HG03280 (cell line): Measurements from ENCODE around the gene TPSD1.
"Not testable (repeated sequence)": the region's sequence is repeated elsewhere in the genome, so short reads cannot be mapped to it uniquely, and the experiment has no call there.

ENCODE experiments used
- ATAC-seq: cut with Tn5 transposase; IDR thresholded peaks from one replicate; pipeline ENCODE4 v1.9.1; 2021; ENCODE audit warnings: mild to moderate bottlenecking, moderate library complexity; ENCODE audit not compliant: unreplicated experiment

Gene TPSD1

DNA sequence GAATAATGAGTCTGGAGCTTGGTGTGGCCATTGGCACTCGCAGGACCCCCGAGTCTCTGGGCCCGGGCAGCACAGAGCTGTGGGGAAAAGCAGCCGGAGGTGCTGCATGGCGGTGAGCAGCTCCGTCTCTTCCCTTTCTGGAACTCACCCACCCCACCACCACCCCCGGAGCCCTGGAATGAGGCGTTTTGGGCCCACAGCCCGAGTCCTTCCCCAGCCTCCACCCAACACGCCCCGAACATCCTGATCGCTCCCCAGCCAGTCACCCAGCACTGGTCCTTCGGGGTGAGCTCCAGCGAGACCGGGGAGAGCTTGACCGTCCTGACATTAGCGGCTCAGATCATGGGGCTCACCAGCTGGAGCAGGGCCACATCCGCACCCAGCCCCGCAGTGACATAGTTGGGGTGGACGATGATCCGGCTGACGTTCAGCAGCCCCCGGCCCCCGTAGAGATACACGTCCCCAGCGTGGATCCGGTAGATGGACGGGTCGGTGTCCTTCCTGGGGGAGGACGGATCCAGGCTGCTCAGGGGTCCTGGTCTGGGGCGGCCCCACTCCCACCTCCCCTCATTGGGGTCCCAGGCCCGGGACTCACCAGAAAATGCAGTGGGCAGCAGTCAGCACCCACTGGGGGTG lies 6.5 kb downstream of the TPSD1 start:
- no peak for ATAC-seq

DNA sequence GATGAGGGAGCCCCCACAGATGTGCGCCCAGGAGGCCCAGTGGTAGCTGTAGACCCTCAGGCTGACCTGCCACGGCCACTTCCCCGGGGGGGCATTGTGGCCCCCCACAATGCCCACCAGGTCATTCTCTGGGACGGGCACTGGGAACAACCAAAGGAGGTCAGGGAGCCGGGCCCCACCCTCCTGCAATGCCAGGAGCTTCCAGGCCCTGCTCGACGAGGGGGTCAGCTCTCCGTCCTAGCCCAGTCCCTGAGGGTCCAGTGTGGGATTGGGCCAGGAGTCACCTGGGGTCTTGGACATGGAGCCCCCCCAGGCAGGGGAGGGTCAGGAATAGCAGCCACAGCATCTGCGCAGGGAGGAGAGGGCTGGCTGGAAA lies 7.0 kb downstream of the TPSD1 start:
- no peak for ATAC-seq

DNA sequence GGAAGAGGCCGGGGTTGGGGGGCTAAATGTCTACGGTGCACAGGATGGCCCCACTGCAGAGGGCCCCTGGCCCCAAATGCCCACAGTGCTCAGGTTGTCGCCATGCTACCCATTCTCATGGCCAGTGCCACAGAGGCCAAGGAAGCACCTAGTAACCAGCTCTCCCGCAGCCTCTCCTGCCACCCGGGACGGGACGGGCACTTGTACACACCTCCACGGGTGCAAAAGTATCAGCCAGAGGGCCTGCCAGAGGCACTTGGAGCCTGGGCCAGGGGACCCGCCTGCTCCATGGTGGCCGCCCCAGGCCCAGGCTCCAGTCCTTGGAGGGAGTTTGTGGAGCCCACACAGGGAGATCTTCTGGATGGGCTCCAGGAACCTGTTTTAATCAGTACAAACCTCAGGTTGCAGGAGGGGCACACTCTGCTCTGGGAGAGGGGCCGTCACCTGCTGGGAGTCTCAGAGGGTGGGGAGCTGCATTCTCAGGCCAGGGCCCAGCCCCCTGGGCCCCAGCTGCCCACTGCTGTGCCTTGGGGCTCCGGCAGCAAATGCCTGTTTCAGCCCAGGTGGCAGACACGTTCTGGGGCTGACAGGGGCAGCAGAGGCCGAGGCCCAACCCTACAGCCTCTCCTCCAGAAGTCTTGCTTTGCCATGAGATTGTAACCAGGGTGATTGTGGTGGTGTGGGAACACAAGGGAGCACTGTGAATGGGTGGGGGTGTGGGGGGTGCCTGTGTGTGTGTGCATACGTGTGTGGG lies 7.9 kb downstream of the TPSD1 start:
- ATAC-seq = no peak

DNA sequence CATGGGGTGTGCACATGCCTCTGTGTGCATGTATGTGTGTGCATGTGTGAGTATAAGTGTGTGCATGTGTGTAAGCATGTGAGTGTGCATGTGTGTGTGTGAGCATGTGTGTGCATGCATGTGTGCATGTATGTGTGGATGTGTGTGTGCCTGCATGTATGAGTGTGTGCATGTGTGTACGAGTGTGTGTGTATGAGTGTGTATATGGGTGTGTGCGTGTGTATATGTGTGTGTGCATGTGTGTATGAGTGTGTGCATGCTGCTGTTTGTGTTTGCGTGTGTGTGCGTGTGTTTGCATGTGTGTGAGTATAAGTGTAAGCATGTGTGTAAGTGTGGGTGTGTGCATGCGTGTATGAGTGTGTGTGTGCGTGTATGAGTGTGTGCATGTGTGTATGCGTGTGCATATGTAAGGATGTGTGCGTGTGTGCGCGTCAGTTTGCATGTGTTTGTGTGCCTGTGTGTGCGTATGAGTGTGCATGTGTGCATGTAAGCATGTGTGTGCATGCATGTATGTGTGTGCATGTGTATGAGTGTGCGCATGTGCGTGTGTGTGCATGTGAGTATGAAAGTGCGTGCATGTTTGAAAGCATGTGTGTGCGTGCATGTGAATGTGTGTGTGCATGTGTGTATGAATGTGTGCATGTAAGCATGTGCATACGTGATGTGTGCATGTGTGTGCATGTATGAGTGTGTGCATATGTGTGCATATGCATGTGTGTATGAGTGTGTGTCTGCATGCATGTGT lies 8.6 kb downstream of the TPSD1 start:
- ATAC-seq = no peak

DNA sequence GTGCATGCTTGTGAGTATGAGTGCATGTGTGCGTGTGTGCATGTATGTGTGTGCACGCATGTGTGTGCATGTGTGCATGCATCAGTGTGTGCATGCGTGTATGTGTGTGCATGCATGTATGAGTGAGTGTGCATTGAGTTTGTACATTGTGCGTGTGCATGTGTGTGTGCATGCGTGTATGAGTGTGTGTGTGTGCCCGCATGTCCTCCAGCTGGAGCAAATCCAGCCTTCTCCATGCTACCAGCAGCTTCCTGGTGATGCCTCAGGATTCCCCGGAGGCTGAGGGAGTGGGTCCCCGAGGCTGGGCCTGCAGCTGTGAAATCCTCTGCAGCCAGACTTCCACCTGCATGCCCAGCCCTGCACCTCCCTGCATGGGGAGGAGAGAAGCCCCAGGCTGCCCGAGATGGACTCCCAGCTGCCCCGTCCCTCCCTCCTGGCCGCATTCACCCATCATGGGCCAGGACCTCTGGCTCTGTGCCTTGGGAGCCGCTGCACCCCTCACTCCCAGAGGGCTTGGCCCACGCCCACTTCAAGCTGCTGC lies 9.3 kb downstream of the TPSD1 start:
- no peak for ATAC-seq

DNA sequence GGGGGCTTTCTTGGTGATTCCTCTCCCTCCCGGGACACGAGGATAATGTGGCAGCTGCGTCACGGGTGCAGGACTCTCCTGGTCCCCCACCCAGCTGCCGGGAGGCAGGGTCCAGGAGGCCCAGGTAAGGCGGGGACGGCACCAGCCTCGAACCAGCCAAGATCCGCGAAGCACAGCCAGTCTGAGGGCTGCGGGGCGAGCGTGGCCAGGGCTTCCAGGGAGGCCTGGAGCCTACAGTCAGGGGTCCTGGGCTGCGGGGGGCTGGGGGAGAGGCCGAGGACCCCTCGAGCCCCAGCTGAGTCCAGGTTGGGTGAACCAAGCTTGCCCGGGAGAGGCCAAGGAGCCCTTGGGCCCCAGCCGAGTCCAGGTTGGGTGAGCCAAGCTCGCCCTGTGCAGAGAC lies 10.0 kb downstream of the TPSD1 start:
- ATAC-seq = no peak

DNA sequence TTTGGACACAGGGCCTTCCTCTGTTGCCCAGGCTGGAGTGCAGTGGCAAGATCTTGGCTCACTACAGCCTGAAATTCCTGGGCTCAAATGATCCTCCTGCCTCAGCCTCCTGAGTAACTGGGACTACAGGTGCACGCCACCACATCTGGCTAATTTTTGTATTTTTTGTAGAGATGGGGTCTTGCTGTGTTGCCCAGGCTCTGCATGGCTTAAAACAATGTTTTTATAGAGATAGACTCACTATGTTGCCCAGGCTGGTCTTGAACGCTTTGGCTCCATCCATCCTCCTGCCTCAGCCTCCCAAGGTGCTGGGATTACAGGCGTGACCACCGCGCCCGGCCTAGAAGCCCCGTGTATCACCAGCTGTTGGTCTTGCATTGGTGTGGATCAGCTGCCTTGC lies 13.5 kb downstream of the TPSD1 start:
- not testable (repeated sequence) for ATAC-seq

DNA sequence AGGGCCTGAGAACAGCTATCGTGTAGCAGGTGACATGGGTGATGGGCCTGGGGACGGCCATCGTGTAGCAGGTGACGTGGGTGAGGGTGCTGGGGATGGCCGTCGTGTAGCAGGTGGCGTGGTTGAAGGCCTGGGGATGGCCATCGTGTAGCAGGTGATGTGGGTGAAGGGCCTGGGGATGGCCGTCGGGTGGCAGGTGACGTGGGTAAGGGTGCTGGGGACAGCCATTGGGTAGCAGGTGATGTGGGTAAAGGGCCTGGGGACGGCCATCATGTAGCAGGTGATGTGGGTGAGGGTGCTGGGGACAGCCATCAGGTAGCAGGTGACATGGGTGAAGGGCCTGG lies 15.5 kb downstream of the TPSD1 start:
- ATAC-seq = no peak

DNA sequence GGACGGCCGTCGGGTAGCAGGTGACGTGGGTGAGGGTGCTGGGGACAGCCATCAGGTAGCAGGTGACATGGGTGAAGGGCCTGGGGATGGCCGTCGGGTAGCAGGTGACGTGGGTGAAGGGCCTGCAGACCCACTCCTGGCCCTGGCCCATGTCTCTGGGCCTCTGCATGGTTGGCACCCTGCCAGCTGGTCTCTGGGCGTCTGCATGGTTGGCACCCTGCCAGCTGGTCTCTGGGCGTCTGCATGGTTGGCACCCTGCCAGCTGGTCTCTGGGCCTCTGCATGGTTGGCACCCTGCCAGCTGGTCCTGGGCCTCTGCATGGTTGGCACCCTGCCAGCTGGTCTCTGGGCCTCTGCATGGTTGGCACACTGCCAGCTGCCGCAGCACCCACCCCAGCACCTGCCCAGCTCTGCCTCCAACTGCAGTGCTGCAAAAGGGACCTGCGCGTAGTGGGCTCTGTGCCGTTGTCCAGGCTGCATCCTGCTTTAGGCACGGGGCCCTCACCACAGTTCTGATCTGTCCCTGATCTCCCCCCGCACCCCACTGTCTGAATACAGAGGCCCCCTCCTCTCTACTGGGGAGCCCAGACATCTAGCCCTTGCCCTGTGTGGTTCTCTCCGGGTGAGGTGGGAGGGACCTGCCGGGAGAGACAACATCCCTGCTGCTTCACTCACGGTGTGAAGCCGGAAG lies 16.0 kb downstream of the TPSD1 start:
- not testable (repeated sequence) for ATAC-seq

DNA sequence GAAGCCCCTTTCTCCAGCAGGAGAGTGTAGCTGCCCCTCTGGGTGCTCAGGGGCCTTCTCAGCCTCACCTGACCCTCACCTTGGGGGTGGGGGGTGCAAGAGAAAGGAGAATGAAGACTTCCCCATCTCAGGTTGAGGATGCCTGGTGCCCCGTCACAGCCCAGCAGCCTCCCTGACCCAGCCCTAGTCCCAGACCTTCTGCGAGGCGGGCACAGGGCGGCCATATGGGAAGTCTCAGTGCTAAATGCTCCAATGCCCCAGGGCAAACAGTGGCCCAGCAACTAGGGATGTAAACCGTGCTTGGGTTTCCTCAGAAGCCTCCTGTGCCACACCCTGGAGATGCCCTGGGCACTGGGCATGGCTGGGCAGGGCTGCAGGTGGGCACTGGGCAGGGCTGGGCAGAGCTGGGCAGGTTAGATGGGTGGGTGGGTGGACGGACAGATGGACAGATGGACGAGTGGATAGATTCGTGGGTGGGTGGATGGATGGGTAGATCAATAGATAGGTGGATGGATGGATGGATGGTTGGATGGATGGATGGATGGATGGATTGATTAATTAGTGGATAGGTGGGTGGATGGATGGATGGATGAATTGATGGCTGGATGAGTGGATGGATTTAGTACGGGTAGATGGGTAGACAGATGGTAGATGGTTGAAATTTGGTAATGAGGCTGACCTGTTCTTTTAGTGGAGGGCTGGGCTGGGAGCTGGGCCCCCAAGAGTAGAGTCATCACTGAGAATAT lies 16.8 kb downstream of the TPSD1 start:
- no peak for ATAC-seq

DNA sequence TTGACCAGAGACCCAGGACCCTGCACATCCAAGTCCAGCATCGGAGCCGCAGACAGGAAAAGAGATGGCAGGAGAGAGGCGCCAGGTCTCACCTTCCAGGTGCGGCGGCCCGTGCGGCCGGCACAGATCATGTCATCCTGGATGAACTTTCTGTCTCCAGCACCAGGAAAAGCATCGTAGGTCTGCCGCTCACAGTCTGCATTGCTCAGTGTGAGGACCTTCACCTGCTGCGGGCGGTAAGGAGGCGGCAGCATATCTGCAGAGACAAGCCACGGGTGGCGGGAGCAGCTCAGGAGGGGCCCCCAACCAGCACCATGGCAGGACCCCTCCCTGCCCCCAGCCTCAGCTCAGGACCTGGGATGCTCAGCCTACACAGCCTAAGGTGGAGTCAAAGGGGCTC lies 17.9 kb downstream of the TPSD1 start:
- no peak for ATAC-seq

DNA sequence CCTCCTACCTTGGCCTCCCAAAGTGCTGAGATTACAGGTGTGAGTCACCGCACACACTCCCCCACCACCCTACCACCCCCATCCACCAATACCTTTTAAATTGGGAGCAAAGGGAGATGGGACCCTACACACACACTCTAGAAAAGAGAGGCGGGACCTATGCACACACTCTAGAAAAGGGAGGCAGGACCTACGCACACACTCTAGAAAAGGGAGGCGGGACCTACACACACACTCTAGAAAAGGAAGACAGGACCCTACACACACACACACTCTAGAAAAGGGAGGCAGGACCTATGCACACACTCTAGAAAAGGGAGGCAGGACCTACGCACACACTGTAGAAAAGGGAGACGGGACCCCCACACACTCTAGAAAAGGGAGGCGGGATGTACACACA lies 18.9 kb downstream of the TPSD1 start:
- ATAC-seq = no peak

DNA sequence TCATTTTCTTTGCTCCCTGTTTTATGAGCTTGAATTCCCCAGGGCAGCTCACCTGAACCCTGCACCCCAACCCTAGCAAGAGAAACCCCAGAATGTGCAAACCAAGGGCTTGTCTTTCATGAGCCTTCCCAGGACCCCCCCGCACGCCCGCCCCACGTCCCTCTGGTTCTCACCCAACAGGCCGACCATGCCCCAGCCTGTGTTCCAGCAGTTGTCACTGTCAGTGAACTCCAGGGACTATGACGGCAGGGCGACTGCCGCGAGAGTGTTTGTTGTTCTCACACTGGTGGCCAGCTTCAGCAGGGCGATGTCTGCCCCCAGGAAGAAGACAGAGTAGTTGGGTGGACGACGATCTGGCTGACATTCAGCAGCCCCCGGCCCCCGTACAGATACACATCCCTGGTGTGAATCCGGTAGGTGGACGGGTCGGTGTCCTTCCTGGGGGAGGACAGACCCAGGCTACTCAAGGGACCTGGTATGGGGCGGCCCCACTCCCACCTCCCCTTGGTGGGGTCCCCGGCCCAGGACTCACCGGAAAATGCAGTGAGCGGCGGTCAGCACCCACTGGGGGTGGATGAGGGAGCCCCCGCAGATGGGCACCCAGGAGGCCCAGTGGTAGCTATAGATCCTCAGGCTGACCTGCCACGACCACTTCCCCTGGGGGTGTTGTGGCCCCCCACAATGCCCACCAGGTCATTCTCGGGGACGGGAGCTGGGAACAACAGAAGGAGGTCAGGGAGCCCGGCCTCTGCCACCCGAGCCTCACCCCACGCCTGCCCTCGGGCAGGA lies 20.1 kb downstream of the TPSD1 start:
- no peak for ATAC-seq

DNA sequence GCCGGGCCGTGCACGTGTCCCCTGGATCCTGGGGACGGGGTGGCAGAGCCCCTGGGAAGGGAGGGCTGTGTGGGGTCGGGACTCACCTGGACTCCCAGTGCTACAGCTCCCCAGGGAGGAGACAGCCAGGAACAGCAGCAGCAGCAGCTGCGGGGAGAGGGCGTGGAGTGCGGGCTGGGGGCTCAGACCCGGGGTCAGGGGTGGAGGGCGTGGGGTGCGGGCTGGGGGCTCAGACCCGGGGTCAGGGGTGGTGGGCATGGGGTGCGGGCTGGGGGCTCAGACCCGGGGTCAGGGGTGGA lies 20.7 kb downstream of the TPSD1 start:
- ATAC-seq = no peak

DNA sequence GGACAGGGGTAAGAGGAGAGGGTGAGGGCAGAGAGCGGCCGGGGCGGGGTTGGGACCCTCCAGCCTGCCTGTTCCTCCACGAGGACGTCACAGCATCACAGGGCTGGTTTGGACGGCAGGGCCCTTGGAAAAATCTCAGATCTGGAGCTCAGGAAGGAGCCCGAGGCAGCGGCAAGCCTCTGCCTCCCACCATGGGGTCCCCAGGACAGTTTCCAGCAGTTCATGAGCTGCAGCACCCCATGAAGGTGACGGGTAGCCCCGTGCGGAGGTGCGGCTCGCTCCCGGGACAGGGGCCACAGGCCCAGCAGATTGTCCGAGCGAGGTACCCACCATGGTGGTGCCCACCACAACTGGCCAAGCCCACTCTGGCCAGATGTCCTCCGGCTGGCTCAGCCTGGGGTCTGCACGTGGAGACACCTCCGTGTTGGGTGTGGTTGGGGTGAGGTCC lies 21.3 kb downstream of the TPSD1 start:
- ATAC-seq = no peak

DNA sequence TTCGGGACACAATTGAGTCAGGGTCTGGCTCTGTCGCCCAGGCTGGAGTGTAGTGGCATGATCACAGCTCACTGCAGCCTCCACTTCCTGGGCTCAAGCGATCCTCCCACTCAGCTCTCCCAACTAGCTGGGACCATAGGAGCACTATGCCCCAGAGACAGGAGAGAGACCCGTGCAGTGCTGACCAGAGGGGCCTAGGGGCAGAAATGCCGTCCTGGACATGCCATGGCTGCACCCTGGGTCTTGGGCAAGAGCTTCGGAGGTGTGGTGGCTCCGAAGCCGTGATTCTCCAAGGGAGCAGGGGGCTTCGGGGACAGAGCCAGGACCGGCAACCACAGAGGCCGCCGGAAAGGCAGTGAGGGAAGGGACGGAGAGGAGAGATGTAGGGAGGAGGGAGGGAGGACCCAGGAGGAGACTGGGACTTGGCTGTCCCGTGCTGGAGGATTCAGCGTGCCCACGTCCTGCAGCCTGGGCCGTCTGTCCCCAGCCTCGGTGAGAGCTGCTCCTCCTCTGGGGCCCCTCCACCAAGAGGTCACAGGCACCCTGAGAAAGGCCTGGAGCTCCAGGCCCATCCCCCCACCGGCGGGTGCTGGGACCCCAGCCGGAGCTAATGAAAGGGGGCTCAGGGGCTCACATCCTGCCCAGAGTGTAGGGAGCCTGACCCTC lies 21.9 kb downstream of the TPSD1 start:
- no peak for ATAC-seq

DNA sequence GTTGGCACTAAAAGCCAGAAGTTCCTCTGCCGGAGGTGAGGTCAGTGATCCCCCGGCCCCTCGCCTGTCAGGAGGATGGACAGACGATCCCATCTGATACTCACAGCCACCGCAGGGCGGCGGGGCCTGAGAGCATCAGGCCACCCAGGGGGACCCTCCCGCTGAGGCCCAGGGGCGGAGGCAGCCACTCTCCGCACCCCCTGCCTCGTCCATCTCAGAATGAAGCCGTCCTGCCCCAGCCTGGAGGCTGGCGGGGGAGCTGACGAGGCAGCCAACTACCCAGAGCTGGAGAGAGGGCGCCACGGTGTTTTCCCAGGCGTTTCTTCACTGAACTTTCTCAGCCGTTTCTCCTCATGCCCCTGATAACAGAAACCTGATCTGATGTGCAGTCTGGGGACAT lies 22.6 kb downstream of the TPSD1 start:
- ATAC-seq = no peak

DNA sequence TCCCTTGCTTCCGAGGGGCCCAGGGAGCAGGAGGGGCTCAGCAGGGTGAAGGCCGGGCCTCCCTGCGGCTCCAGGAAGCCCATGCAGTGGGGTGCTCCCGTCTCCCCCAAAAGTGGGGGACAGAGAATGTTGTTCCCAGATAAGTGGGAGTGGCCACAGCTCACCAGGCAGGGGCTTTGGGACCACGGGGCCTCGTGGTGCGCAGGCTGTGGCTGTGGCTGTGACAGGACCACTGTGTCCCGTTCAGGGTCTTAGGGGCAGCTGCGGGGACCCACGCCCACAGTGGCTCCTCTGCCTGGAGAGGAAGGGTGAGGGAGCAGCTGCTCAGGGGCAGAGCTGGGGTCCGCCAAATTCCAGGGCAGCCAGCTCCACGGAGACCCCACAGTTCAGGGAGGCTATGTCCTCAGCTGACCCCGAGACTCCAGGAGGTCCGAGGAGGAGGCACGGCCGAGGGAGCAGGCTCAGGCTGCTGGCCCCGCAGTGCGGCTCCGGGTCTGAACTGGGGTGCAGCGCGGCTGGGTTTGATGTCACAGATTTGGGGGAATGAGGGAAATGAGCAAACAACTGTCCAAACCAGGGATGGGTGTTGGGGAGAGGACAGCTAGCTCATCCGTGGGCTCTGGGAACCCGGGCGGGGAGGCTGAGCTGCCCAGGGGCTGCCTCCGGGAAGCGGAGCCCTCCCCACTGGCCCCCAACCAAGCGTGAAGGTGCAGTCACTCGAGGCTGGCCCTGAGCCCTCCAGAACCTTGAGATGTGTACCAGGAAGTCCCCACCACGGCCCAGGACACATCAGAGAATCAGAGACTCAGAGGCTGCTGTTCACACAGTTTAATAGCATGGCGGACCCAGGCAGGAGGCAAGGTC lies 23.4 kb downstream of the TPSD1 start:
- ATAC-seq = no peak
